Suppressor macrophage (primary cell): ENCODE measurements around the gene FCHO1.
A peak's percentile ranks its signal among the peaks of the same experiment; 100 is the strongest.

ENCODE experiments used
- DNase-seq, 4 experiments: peaks; one replicate each; pipeline ENCODE4 v3.0.0-alpha.2; 2020 to 2022

FCHO1 gene

GRCh38 chr19:17733127-17733526, 18.1 kb upstream of the FCHO1 start:
- no peak for DNase-seq

- no peak for DNase-seq
Measured at GRCh38 chr19:17734146-17734545, 17.1 kb upstream of the FCHO1 start.

GRCh38 chr19:17735410-17735809, 15.9 kb upstream of the FCHO1 start:
- DNase-seq: no peak

GRCh38 chr19:17737690-17738153, 13.6 kb upstream of the FCHO1 start:
- no peak for DNase-seq

GRCh38 chr19:17739121-17739875, 12.0 kb upstream of the FCHO1 start:
- DNase-seq: peak; percentile 77 to 88 (median 84)

GRCh38 chr19:17741456-17741855, 9.8 kb upstream of the FCHO1 start:
- DNase-seq: no peak

GRCh38 chr19:17743874-17744580, 7.2 kb upstream of the FCHO1 start:
- DNase-seq: peak in 3 of 4 experiments; percentile 36 to 63 (median 52)

GRCh38 chr19:17747205-17748098, 3.8 kb upstream of the FCHO1 start:
- peak; percentile 97 to 99 (median 98) for DNase-seq

- DNase-seq: no peak
Measured at GRCh38 chr19:17748884-17749638, 2.2 kb upstream of the FCHO1 start.

- peak in 3 of 4 experiments; percentile 22 to 34 (median 33) for DNase-seq
Measured at GRCh38 chr19:17749912-17750317, 1.4 kb upstream of the FCHO1 start.

GRCh38 chr19:17751912-17752273, 616 bp downstream of the FCHO1 start:
- peak; percentile 25 to 45 (median 40) for DNase-seq

- DNase-seq: no peak
Measured at GRCh38 chr19:17752865-17753639, 1.8 kb downstream of the FCHO1 start.

GRCh38 chr19:17753976-17754375, 2.7 kb downstream of the FCHO1 start:
- DNase-seq: peak; percentile 26 to 48 (median 38)

- DNase-seq: peak; percentile 40 to 75 (median 70)
Measured at GRCh38 chr19:17754634-17755442, 3.6 kb downstream of the FCHO1 start.

GRCh38 chr19:17755443-17755890, 4.2 kb downstream of the FCHO1 start:
- DNase-seq: no peak

- DNase-seq: peak in 1 of 4 experiments; percentile 35
Measured at GRCh38 chr19:17755977-17756670, 4.8 kb downstream of the FCHO1 start.

GRCh38 chr19:17757125-17757524, 5.8 kb downstream of the FCHO1 start:
- DNase-seq: no peak

- DNase-seq: no peak
Measured at GRCh38 chr19:17758515-17758914, 7.2 kb downstream of the FCHO1 start.

GRCh38 chr19:17761148-17761547, 9.9 kb downstream of the FCHO1 start:
- DNase-seq: no peak
